CD4-positive, alpha-beta T cell (primary cell): Measurements from ENCODE around the gene KLHL33. TPM values are rescaled to one million over a fixed set of nuclear protein-coding genes. Genes with fewer than 3 reads are reported as not detected.

Source experiments
- ATAC-seq: fragments of 200-7000 bp; cut with Tn5 transposase; one replicate; pipeline ENCODE4 v1.10.0; 2022; ENCODE audit warnings: mild to moderate bottlenecking; ENCODE audit not compliant: poor library complexity
- CTCF ChIA-PET: fragments of 350-600 bp; sonication (Branson Sonifier 250); formaldehyde crosslinking; loops from one replicate; lab custom pipeline; 2021; ENCODE audit warnings: antibody characterized with exemption, inconsistent platforms; lab: Charles Lee
- POLR2A ChIA-PET: fragments of 350-600 bp; sonication (Branson Sonifier 250); formaldehyde crosslinking; loops from one replicate; lab custom pipeline; 2021; ENCODE audit warnings: antibody characterized with exemption, inconsistent platforms; lab: Charles Lee
- DNase-seq, 14 experiments: peaks; one replicate each; pipeline ENCODE4 v3.0.0-alpha.2; 2013 to 2020; ENCODE audit warnings: mixed read lengths in 2 of 14
- H3K27ac ChIP-seq, 2 donors: one replicate each; pipeline versions ENCODE4 v1.5.1 to v1.7.0; 2013; ENCODE audit warnings: low read length in 2 of 2, low read depth in 1 of 2, mild to moderate bottlenecking in 1 of 2
- H3K27me3 ChIP-seq, 2 experiments: 1 replicate in 1 of 2; 2 replicates in 1 of 2; pipeline versions ENCODE4 v1.6.1 to v1.7.0; 2013; ENCODE audit warnings: low read length in 2 of 2, control low read depth in 1 of 2, mild to moderate bottlenecking in 1 of 2, moderate library complexity in 1 of 2; ENCODE audit not compliant: insufficient read depth in 2 of 2, control insufficient read depth in 1 of 2
- H3K36me3 ChIP-seq: one replicate; pipeline ENCODE4 v1.6.1; 2013; ENCODE audit warnings: low read length, control low read depth; ENCODE audit not compliant: insufficient read depth
- H3K4me1 ChIP-seq: one replicate; pipeline ENCODE4 v1.6.1; 2013; ENCODE audit warnings: low read length, control low read depth; ENCODE audit not compliant: insufficient read depth
- H3K4me3 ChIP-seq: one replicate; pipeline ENCODE4 v1.5.1; 2013; ENCODE audit warnings: mild to moderate bottlenecking, low read length, moderate library complexity
- H3K9me3 ChIP-seq, 2 experiments: 1 replicate in 1 of 2; 2 replicates in 1 of 2; pipeline versions ENCODE4 v1.6.1 to v1.7.0; 2013; ENCODE audit warnings: low read length in 2 of 2, mild to moderate bottlenecking in 2 of 2, control low read depth in 1 of 2, moderate library complexity in 1 of 2; ENCODE audit not compliant: control insufficient read depth in 1 of 2, insufficient read depth in 1 of 2
- H3K27ac Mint-ChIP-seq: one replicate; pipeline ENCODE4 v1.8.0; 2020; ENCODE audit warnings: mixed read lengths
- H3K27me3 Mint-ChIP-seq: one replicate; pipeline ENCODE4 v1.8.0; 2021; ENCODE audit warnings: mixed read lengths
- H3K36me3 Mint-ChIP-seq: one replicate; pipeline ENCODE4 v1.8.0; 2021; ENCODE audit warnings: low read depth, mixed read lengths
- H3K4me1 Mint-ChIP-seq: one replicate; pipeline ENCODE4 v1.8.0; 2021; ENCODE audit warnings: low read depth, mixed read lengths
- H3K4me3 Mint-ChIP-seq: one replicate; pipeline ENCODE4 v1.8.0; 2020; ENCODE audit warnings: mild to moderate bottlenecking, mixed read lengths
- H3K9me3 Mint-ChIP-seq: one replicate; pipeline ENCODE4 v1.8.0; 2020; ENCODE audit warnings: mixed read lengths
- intact Hi-C, 2 experiments: fragments of 100-400 bp; cut with DNase I in 1 of 2; cut with micrococcal nuclease in 1 of 2; formaldehyde crosslinking; loops; one replicate each; pipeline versions ENCODE4 v1.15.1 to v1.9.0; 2023 to 2025; cut with DNase I, micrococcal nuclease
- total RNA-seq, 174 experiments: library from RNA in 2 of 174; stranded (reverse) in 2 of 174; gene quantifications; one replicate each; pipeline ENCODE4 v1.2.3 and lab custom pipeline; 2021 to 2026
- TF ChIP-seq, protein P1 (sequence below): fragments of 200-600 bp; IDR thresholded peaks from one replicate; pipeline ENCODE4 v1.8.0; 2022; ENCODE audit warnings: antibody characterized with exemption, mild to moderate bottlenecking

Gene KLHL33
- total RNA-seq, 2 experiments from 2014 or later: 0.19 to 0.31 TPM

DNA sequence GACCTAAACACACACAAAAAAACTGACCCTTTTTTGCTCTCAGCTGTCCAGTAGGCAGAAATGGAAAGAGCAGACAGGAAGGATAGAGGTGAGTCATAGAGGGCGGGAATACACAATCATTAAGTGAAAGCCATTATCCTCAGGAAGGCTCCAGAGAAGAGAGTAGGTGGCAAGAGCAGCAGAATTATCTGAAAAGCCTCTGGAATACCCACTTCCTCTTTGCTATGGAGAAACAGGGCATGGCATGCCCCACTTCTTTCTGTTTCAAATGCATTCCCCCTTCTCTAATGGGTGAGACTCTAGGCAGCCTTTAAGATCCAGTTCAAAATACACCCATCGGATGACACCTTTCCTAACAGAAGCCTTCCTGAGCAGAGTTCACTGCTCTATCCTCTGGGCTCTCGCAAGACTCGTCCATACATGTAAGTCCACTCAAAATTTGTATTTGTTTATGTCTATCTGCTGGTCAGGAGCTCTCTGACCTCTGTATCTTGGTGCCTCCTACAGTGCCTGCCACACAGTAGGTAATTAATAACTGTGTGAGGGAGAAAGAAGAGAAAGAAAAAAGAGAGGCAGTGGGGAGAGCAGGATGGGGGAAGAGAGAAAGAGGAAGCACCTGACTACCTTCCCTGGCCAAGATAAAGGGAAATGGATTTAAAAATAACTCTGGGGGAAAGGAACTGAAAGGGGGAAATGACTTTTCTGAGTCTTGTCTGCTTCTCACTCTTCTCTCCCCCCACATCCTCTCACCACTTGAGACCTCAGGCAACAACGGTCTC is 8.5 kb downstream of the KLHL33 start:
- H3K4me3 Mint-ChIP-seq: peak overlapping the region; percentile 30
- TF ChIP-seq, protein P1, sequence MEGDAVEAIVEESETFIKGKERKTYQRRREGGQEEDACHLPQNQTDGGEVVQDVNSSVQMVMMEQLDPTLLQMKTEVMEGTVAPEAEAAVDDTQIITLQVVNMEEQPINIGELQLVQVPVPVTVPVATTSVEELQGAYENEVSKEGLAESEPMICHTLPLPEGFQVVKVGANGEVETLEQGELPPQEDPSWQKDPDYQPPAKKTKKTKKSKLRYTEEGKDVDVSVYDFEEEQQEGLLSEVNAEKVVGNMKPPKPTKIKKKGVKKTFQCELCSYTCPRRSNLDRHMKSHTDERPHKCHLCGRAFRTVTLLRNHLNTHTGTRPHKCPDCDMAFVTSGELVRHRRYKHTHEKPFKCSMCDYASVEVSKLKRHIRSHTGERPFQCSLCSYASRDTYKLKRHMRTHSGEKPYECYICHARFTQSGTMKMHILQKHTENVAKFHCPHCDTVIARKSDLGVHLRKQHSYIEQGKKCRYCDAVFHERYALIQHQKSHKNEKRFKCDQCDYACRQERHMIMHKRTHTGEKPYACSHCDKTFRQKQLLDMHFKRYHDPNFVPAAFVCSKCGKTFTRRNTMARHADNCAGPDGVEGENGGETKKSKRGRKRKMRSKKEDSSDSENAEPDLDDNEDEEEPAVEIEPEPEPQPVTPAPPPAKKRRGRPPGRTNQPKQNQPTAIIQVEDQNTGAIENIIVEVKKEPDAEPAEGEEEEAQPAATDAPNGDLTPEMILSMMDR: no peak
- no peaks in the 10 kb centered on the region for H3K36me3 Mint-ChIP-seq
- peaks cover 29% of the 10 kb centered on the region for H3K4me1 ChIP-seq
- H3K4me3 ChIP-seq: no peak overlapping the region
- CTCF ChIA-PET: no interaction called here
- intact Hi-C loops: no loop called here
- no peak overlapping the region for H3K27ac ChIP-seq
- H3K27me3 Mint-ChIP-seq: no peaks in the 10 kb centered on the region
- no peaks in the 10 kb centered on the region for H3K36me3 ChIP-seq
- DNase-seq (peak in 3 of 14 experiments; percentile 28 to 32 (median 31)), ATAC-seq (no peak)
- no peaks in the 10 kb centered on the region for H3K9me3 ChIP-seq
- POLR2A ChIA-PET: interaction anchor here (1.9 kb wide), 1 partner anchor 34 kb away, joined by 5 read pairs; the partner anchor contains the start of gene PIP4P1
- H3K27me3 ChIP-seq: no peaks in the 10 kb centered on the region
- H3K4me1 Mint-ChIP-seq: peaks cover 34% of the 10 kb centered on the region
- H3K27ac Mint-ChIP-seq: peak overlapping the region; percentile 29
- no peaks in the 10 kb centered on the region for H3K9me3 Mint-ChIP-seq

GRCh38 chr14:20424851-20425250 is 11.1 kb downstream of the KLHL33 start:
- Histone ChIP-seq H3K4me1 (peaks cover 24% of the 10 kb centered on the region), H3K27me3 (no peaks in the 10 kb centered on the region), H3K9me3 (no peaks in the 10 kb centered on the region), H3K36me3 (no peaks in the 10 kb centered on the region), H3K27ac (no peak overlapping the region), H3K4me3 (no peak overlapping the region)
- intact Hi-C loops: no loop called here
- H3K4me3 Mint-ChIP-seq: no peak overlapping the region
- peaks cover 30% of the 10 kb centered on the region for H3K4me1 Mint-ChIP-seq
- H3K27ac Mint-ChIP-seq: no peak overlapping the region
- no peaks in the 10 kb centered on the region for H3K9me3 Mint-ChIP-seq
- H3K36me3 Mint-ChIP-seq: no peaks in the 10 kb centered on the region
- ChIA-PET CTCF (interaction anchor here (0.7 to 2.7 kb wide), 2 partner anchors 9 to 11 kb away, joined by 3 to 8 read pairs; partner anchors contain the start of gene TEP1), POLR2A (no interaction called here)
- TF ChIP-seq, protein P1: no peak
- no peaks in the 10 kb centered on the region for H3K27me3 Mint-ChIP-seq
- ATAC-seq (no peak), DNase-seq (no peak)

GRCh38 chr14:20422886-20423285 is 13.1 kb downstream of the KLHL33 start:
- POLR2A ChIA-PET: no interaction called here

More at GRCh38 chr14:20422886-20423285, 13.1 kb downstream of the KLHL33 start:
- ATAC-seq (no peak), DNase-seq (no peak)
- Histone ChIP-seq H3K9me3 (no peaks in the 10 kb centered on the region), H3K27ac (no peak overlapping the region), H3K27me3 (no peaks in the 10 kb centered on the region), H3K4me1 (peaks cover 7% of the 10 kb centered on the region), H3K4me3 (no peak overlapping the region), H3K36me3 (no peaks in the 10 kb centered on the region)
- TF ChIP-seq, protein P1: no peak
- Mint-ChIP-seq H3K4me1 (peaks cover 13% of the 10 kb centered on the region), H3K36me3 (no peaks in the 10 kb centered on the region), H3K27ac (no peak overlapping the region), H3K4me3 (no peak overlapping the region), H3K27me3 (no peaks in the 10 kb centered on the region), H3K9me3 (no peaks in the 10 kb centered on the region)
- intact Hi-C loops: no loop called here
- CTCF ChIA-PET: interaction anchor here (2.7 kb wide), 1 partner anchor 9 kb away, joined by 8 read pairs; the partner anchor contains the start of gene TEP1
